GM10266 (cell line): Measurements from ENCODE around the gene SPEF1.

Experiments used
- DNase-seq: peaks from one replicate; pipeline ENCODE4 v3.0.0; 2012; ENCODE audit errors: extremely low spot score
- TF ChIP-seq, protein P1 (sequence below): IDR thresholded peaks from 2 replicates; pipeline ENCODE4 v1.5.1; 2012; ENCODE audit warnings: mild to moderate bottlenecking, low read depth; ENCODE audit not compliant: control insufficient read depth, insufficient read depth; ENCODE audit errors: missing control alignments

The SPEF1 gene

DNA sequence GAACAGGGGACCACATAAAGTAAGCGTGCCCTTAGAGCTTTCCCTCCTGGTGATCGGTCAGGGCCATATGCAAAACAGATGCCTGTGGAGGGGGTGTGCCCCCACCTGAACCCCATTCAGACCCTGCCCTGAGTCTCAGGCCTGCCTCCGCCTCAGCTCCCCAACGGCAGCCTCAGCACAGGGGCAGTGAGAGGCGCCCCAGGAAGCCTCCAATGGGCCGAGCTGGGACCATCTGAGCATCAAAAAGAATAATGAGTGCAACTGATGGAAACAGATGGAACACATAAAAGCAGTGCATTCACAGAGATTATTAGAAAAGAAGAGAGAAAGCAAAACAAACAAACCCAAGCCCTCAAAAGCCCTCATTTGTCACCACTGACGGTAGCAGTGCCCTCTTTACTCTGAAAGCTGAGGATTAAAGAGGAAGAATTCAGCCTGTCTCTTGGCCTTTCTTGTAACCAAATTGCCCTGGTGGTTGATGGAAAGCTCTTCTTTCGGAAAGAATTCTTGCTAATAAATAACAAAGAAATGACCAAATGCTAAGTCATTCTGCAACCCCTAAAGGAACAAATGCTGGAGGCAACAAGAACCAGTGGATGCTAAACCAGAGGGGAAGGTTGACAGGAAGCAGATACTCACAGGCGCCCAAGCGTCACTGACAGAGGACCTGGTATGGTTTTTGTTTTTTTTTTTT is 20.4 kb downstream of the SPEF1 start:
- TF ChIP-seq, protein P1, sequence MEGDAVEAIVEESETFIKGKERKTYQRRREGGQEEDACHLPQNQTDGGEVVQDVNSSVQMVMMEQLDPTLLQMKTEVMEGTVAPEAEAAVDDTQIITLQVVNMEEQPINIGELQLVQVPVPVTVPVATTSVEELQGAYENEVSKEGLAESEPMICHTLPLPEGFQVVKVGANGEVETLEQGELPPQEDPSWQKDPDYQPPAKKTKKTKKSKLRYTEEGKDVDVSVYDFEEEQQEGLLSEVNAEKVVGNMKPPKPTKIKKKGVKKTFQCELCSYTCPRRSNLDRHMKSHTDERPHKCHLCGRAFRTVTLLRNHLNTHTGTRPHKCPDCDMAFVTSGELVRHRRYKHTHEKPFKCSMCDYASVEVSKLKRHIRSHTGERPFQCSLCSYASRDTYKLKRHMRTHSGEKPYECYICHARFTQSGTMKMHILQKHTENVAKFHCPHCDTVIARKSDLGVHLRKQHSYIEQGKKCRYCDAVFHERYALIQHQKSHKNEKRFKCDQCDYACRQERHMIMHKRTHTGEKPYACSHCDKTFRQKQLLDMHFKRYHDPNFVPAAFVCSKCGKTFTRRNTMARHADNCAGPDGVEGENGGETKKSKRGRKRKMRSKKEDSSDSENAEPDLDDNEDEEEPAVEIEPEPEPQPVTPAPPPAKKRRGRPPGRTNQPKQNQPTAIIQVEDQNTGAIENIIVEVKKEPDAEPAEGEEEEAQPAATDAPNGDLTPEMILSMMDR, result no peak
- no peak for DNase-seq

DNA sequence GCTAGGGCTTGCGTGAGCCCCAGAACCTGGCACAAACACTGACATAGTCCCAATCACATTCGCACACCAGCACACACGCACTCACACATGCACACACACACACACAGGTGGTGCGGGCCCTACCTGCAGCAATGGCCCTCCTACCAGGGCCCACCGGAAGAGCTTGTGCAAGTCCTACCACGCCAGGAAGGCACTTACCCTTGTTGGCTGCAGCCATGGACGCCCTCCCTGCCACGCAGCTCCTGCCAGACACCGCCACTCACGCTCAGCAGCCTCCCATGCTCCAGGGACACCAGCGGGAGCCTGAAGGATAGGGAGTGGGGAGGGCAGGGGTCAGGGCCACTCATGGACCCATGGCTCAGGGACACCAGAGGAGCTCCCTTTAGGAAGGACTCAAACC is 21.4 kb downstream of the SPEF1 start:
- TF ChIP-seq, protein P1, result no peak
- no peak for DNase-seq

DNA sequence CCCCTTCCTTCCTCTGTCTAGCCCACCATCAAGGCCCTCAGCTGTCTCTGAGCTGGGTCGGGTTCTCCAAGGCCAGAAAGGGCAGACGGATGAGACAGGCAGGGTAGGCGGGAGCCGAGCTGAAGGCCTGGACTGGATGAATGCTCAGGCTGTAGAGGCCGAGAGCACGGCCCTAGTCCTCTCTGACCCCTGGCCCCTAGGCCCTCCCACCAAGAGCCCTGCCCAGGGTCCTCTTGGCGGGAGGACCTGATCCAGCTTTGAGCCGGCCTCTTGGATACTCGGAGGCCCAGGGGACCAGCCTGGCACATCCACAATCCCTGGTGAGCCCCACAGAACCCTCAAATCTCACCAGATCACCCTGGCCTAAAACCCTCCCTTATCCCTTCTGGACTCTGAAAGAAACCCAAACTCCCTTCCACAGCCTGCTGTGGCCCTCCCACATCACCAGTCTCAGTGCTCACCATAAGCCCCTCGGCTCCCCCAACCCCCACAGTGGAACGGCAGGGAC is 21.9 kb downstream of the SPEF1 start:
- TF ChIP-seq, protein P1, result no peak

DNA sequence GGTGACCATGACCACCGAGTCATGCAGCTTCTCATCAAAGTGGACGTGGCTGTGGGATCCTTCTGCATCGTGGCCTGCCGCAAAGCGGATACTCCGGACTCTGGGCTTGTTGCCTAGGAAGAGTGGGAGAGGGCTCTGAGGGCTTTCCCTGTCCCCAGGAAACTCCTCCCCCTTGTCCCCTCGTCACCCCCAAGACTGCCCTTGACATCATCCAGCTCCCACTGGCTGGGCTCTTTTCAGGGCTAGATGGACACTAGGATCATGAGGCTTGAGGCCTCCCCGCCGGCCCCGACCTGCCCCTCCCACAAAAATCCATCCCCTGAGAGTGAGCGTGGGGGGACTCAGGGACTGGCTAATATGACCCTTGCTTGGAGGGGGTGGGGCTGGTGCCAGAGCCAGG is 22.7 kb downstream of the SPEF1 start:
- TF ChIP-seq, protein P1, result no peak
- no peak for DNase-seq

More for the DNA sequence above, 21.9 kb downstream of the SPEF1 start:
- no peak for DNase-seq

DNA sequence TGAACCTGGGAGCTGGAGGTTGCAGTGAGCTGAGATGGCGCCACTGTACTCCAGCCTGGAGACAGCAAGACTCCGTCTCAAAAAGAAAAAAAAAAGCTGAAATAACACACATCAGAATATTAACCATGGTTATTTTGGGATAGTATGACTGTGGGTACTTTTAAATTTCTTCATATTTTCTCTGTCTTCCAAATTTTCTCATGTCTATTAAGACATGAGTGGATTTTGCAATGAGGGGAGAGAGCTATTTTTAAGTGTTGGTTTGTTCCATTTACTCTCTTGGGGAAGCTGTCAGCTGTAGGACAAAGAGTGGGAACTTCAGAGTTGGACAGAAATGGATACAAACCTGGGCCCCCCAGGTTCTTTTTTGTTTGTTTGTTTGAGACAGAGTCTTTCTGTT is 24.0 kb downstream of the SPEF1 start:
- TF ChIP-seq, protein P1, result no peak
- DNase-seq, result no peak

DNA sequence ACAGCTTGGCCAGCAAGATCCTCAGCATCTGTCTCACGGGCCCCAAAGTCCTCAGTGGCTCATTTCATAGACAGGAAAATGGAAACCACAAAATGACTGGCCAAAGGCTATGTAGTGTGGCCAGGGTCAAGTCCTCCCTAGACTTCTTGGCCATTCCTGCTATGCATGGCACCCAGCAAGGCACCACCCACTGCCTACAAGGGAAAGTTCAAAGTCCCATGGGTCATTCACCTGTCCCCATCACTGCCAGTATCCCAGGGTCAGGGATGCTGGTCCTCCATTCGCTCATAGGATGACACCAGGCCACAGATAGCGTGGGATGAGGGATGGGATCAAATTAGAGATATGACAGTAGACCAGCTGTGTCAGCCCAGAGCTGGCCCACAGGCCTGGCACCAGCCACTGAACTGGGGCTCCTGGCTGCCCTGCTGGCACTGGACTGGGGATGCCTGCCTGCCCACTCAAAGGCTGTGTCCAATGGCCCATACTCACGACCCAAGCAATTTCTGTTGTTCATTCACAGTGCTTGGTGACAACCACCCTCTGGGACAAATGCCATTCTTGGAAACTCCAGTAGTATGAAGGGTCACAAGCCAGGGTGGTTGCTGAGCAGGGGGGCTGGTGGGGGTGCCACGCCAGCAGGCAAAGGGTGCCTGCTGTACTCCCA is 25.3 kb downstream of the SPEF1 start:
- DNase-seq, result no peak
- TF ChIP-seq, protein P1, result no peak

DNA sequence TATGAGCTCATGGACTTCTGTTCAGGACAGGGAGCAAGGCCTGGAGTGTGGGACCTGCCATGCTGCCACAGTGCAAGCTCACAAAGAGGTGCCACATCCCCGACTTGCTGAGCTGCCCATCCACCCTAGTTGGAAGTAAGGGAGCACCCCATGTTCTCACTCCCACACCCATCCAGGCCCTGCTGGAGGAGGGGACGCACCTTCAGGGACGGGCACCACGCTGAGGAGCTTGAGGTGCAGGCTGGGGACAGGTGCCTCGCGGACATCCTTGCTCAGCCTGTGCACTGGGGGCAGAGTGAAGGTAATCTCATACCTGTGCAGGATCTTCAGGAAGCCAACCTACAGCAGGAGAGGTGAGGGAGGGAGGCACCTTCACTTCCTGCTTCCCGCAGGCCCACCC is 26.0 kb downstream of the SPEF1 start:
- TF ChIP-seq, protein P1, result no peak
- DNase-seq, result no peak
